Measurements from ENCODE around the gene PCF11.

DNA sequence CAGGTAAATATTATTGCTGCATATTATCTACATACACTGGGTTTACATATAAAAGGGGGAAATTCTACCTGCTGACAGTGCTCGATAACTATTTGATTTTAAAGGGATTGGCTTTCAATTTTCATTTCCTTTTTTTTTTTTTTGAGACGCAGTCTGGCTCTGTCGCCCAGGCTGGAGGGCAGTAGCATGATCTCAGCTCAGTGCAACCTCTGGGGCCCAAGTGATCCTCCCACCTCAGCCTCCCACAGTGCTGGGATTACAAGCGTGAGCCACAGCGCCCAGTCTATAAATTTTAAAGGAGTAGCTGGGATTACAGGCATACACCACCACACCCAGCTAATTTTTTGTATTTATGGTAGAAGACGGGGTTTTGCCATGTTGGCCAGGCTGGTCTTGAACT, 3.2 kb upstream of the PCF11 start:
- TF ChIP-seq, protein P1, sequence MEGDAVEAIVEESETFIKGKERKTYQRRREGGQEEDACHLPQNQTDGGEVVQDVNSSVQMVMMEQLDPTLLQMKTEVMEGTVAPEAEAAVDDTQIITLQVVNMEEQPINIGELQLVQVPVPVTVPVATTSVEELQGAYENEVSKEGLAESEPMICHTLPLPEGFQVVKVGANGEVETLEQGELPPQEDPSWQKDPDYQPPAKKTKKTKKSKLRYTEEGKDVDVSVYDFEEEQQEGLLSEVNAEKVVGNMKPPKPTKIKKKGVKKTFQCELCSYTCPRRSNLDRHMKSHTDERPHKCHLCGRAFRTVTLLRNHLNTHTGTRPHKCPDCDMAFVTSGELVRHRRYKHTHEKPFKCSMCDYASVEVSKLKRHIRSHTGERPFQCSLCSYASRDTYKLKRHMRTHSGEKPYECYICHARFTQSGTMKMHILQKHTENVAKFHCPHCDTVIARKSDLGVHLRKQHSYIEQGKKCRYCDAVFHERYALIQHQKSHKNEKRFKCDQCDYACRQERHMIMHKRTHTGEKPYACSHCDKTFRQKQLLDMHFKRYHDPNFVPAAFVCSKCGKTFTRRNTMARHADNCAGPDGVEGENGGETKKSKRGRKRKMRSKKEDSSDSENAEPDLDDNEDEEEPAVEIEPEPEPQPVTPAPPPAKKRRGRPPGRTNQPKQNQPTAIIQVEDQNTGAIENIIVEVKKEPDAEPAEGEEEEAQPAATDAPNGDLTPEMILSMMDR (IDR thresholded peaks at IDR 0.05; ENCODE audit: poor library complexity), result no peak
- TF ChIP-seq EZH2 (IDR thresholded peaks at IDR 0.05; ENCODE audit: borderline replicate concordance), result no peak

All from hepatocyte (in vitro differentiated cells).